WTC11 (cell line): ENCODE results near the gene COPS3. TPM values are rescaled to one million over a fixed set of nuclear protein-coding genes. Genes with fewer than 3 reads are reported as not detected.

Experiments
- AR ChIP-seq: fragments of 250-450 bp; sonication (Bioruptor Pico); IDR thresholded peaks from 2 replicates; pipeline ENCODE4 v1.9.0; 2021; ENCODE audit warnings: mild to moderate bottlenecking
- ARID4B ChIP-seq: sonication (generic); formaldehyde crosslinking; IDR thresholded peaks from 2 replicates; pipeline ENCODE4 v1.8.0; 2023; ENCODE audit warnings: missing genetic modification reagents, mild to moderate bottlenecking, borderline replicate concordance
- CREM ChIP-seq: sonication (generic); formaldehyde crosslinking; IDR thresholded peaks from 2 replicates; pipeline ENCODE4 v1.8.1; 2022; ENCODE audit warnings: mild to moderate bottlenecking, missing genetic modification reagents, moderate library complexity
- FOXJ3 ChIP-seq: sonication (generic); formaldehyde crosslinking; IDR thresholded peaks from 2 replicates; pipeline ENCODE4 v1.9.0; 2021; ENCODE audit warnings: missing genetic modification reagents, mild to moderate bottlenecking, borderline replicate concordance
- FOXK1 ChIP-seq: sonication (generic); formaldehyde crosslinking; IDR thresholded peaks from 2 replicates; pipeline ENCODE4 v1.8.0; 2022; ENCODE audit warnings: mild to moderate bottlenecking, moderate library complexity, missing genetic modification reagents
- GTF2I ChIP-seq: fragments of 250-450 bp; sonication (Bioruptor Pico); conservative IDR thresholded peaks from 2 replicates; pipeline ENCODE4 v1.4.0; 2021; ENCODE audit warnings: mild to moderate bottlenecking
- MAX ChIP-seq: sonication (generic); formaldehyde crosslinking; IDR thresholded peaks from 2 replicates; pipeline ENCODE4 v1.8.0; 2022; ENCODE audit warnings: mild to moderate bottlenecking, missing genetic modification reagents
- MLX ChIP-seq: sonication (generic); formaldehyde crosslinking; IDR thresholded peaks from 2 replicates; pipeline ENCODE4 v1.8.1; 2023; ENCODE audit warnings: mild to moderate bottlenecking, missing genetic modification reagents, moderate library complexity
- PRRX2 ChIP-seq: fragments of 250-450 bp; sonication (Bioruptor Pico); IDR thresholded peaks from 2 replicates; pipeline ENCODE4 v1.8.0; 2021; ENCODE audit warnings: mild to moderate bottlenecking
- ZNF423 ChIP-seq: fragments of 250-450 bp; sonication (Bioruptor Pico); IDR thresholded peaks from 2 replicates; pipeline ENCODE4 v2.1.2; 2022; ENCODE audit warnings: mild to moderate bottlenecking, moderate library complexity
- ZNF512 ChIP-seq: sonication (generic); formaldehyde crosslinking; IDR thresholded peaks from 2 replicates; pipeline ENCODE4 v1.8.1; 2022; ENCODE audit warnings: missing genetic modification reagents, borderline replicate concordance
- ZNF532 ChIP-seq: fragments of 250-450 bp; sonication (Bioruptor Pico); IDR thresholded peaks from 2 replicates; pipeline ENCODE4 v1.9.0; 2021; ENCODE audit warnings: mild to moderate bottlenecking, borderline replicate concordance
- total RNA-seq: library from RNA; stranded (reverse); gene quantifications from 3 replicates; pipeline ENCODE4 v1.2.3, GENCODE V29; 2021

The COPS3 gene
- total RNA-seq, 1 experiment from 2014 or later = 78.3 TPM

GRCh38 chr17:17300624-17301568 lies 19.9 kb upstream of the COPS3 start (continued):
- TF ChIP-seq ZNF532 (CRISPR knock-in tag) (no peak), GTF2I (CRISPR knock-in tag) (no peak; the same call in 1 of the 2 replicates), ARID4B (CRISPR knock-in tag) (peak; percentile 68; the same call in 1 of the 2 replicates), AR (no peak), FOXK1 (no peak; the same call in 1 of the 2 replicates), ZNF512 (CRISPR knock-in tag) (no peak), CREM (no peak), PRRX2 (CRISPR knock-in tag) (no peak), FOXJ3 (CRISPR knock-in tag) (no peak), ZNF423 (CRISPR knock-in tag) (no peak), MAX (CRISPR knock-in tag) (peak; percentile 73; the same call in 1 of the 2 replicates), MLX (CRISPR knock-in tag) (no peak)
